GM23338 (cell line): ENCODE results near the gene JUNB. TPM values are rescaled to one million over a fixed set of nuclear protein-coding genes. Genes with fewer than 3 reads are reported as not detected.

Experiments used
- CTCF ChIP-seq, 2 experiments: fragments of 200-600 bp in 1 of 2; sonication (generic) in 1 of 2; conservative IDR thresholded peaks; 2 replicates each; pipeline versions ENCODE4 v1.5.1 to v1.6.1; 2016 to 2017; ENCODE audit warnings: antibody characterized with exemption in 2 of 2, low read depth in 2 of 2, mild to moderate bottlenecking in 2 of 2, moderate library complexity in 1 of 2
- ETS1 ChIP-seq: IDR thresholded peaks from 2 replicates; pipeline ENCODE4 v1.6.1; 2016; ENCODE audit warnings: antibody characterized with exemption
- EZH2phosphoT487 ChIP-seq: fragments of 200-600 bp; sonication (generic); IDR thresholded peaks from one replicate; pipeline ENCODE4 v1.8.1; 2018; ENCODE audit warnings: antibody characterized with exemption; ENCODE audit not compliant: unreplicated experiment
- NANOG ChIP-seq: IDR thresholded peaks from 2 replicates; pipeline ENCODE4 v1.6.1; 2016; ENCODE audit warnings: antibody characterized with exemption, borderline replicate concordance
- ZNF462 ChIP-seq: fragments of 250-450 bp; sonication (Bioruptor Pico); IDR thresholded peaks from 2 replicates; pipeline ENCODE4 v1.5.0; 2020; ENCODE audit warnings: mild to moderate bottlenecking, moderate library complexity
- polyA plus RNA-seq: library from polyadenylated mRNA; unstranded; fragments of >200 nt; fragmentation: Nextera tagmentation; extraction: Ambion mirVana; gene quantifications from 2 replicates; pipeline ENCODE4 v1.2.1, GENCODE V29; 2016
- total RNA-seq: library from RNA; depleted of rRNA; stranded (reverse); fragments of >200 nt; shearing (Covaris generic); gene quantifications from 2 replicates; pipeline ENCODE4 v1.2.3, GENCODE V29; 2014

The JUNB gene
- total and polyA plus RNA-seq, 2 experiments from 2014 or later, result 7.7 to 20.2 TPM

DNA sequence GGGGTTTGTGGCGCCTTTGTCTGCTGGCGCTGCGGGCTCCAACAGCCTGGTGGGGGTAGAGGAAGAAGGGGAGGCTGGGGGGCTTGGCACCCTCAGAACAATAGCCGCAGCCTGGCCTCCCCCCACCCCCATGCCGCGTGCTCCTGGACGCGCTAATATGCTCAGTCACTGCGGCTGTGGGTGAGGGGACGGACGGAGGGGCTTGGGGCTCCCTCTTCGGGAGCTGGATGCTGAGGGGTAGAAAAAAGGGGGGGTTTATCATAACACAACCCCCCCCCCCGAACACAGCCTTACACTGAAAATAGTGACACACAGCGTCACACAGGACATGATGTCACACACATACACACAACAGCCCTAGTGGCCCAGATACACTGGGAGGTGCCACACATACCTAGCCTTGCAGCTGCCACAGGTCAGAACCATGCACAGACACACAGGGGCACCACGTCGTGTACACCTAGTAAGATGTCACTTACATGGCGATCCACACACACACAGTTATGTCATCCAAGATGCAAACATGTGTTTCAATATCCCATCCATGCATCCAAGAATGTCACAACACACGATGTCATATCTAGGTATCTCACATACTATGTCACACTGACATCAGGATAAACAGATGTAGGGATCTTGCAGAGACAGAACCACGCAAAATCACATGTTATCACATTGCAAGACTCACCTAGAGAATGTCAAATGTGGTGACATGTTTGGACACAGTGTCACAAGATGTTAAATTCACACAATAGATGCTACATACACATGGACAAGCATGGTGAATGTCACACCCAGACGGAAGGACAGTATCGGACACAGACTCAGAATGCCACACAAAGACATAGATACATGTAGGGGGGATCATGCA lies 47.8 kb downstream of the JUNB start (continued):
- TF ChIP-seq ZNF462, result no peak
- no peak for TF ChIP-seq NANOG
- TF ChIP-seq ETS1, result no peak
- TF ChIP-seq EZH2phosphoT487, result no peak
- no peak for TF ChIP-seq CTCF (conservative IDR thresholded peaks at IDR 0.05; ENCODE audit: low read depth in 2 of 2)
